ENCODE measurements around the gene RNF38.

The RNF38 gene

GRCh38 chr9:36442710-36443109 lies 42.6 kb upstream of the RNF38 start:
- no peak for ATAC-seq
- TF ChIP-seq ARNTL (CRISPR knock-in tag; IDR thresholded peaks at IDR 0.05; ENCODE audit: borderline replicate concordance, low read depth) = no peak
- no peak for TF ChIP-seq ZC3H10 (CRISPR knock-in tag; IDR thresholded peaks at IDR 0.05)
- no peak for TF ChIP-seq RARB (CRISPR knock-in tag; IDR thresholded peaks at IDR 0.05)
- no peak for TF ChIP-seq ISL1 (CRISPR knock-in tag; IDR thresholded peaks at IDR 0.05)
- TF ChIP-seq ZNF8 (CRISPR knock-in tag; IDR thresholded peaks at IDR 0.05) = no peak
- no peak for TF ChIP-seq TSHZ2 (CRISPR knock-in tag; IDR thresholded peaks at IDR 0.05)
- no peak for TF ChIP-seq OSR1 (CRISPR knock-in tag; IDR thresholded peaks at IDR 0.05)
- TF ChIP-seq GLIS3 (CRISPR knock-in tag; IDR thresholded peaks at IDR 0.05) = no peak
- TF ChIP-seq TOX (CRISPR knock-in tag; IDR thresholded peaks at IDR 0.05; ENCODE audit: borderline replicate concordance) = no peak
- TF ChIP-seq, protein P1, sequence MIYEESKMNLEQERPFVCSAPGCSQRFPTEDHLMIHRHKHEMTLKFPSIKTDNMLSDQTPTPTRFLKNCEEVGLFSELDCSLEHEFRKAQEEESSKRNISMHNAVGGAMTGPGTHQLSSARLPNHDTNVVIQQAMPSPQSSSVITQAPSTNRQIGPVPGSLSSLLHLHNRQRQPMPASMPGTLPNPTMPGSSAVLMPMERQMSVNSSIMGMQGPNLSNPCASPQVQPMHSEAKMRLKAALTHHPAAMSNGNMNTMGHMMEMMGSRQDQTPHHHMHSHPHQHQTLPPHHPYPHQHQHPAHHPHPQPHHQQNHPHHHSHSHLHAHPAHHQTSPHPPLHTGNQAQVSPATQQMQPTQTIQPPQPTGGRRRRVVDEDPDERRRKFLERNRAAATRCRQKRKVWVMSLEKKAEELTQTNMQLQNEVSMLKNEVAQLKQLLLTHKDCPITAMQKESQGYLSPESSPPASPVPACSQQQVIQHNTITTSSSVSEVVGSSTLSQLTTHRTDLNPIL (CRISPR knock-in tag; IDR thresholded peaks at IDR 0.05; ENCODE audit: low read depth) = no peak
- no peak for TF ChIP-seq ZFP30 (CRISPR knock-in tag; IDR thresholded peaks at IDR 0.05)
- TF ChIP-seq ZNF565 (CRISPR knock-in tag; conservative IDR thresholded peaks at IDR 0.05; ENCODE audit: low read depth) = no peak
- no peak for TF ChIP-seq PATZ1 (CRISPR knock-in tag; IDR thresholded peaks at IDR 0.05; ENCODE audit: borderline replicate concordance)
- TF ChIP-seq PPARA (CRISPR knock-in tag; IDR thresholded peaks at IDR 0.05; ENCODE audit: borderline replicate concordance) = no peak
- no peak for TF ChIP-seq TCF4 (CRISPR knock-in tag; IDR thresholded peaks at IDR 0.05; ENCODE audit: borderline replicate concordance)

DNA sequence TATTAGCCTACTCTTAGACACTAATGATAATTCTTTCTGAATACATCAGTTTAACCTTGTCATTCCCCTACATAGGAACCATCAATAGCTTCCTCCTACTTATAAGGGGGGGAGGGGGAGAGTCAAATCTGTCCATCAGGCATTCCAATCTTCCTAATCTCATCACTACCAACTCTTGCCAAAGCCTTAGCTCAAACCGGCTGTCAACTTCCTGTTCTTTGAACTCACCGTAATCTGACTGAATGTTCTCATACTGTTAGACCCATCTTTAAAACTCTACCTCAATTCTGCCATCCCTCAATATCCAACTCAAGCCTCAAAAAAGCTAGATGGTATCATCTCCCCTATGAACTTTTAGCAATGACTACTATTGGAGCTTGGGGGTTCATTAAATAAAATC lies 41.9 kb upstream of the RNF38 start:
- no peak for ATAC-seq
- no peak for TF ChIP-seq ZFP3 (CRISPR knock-in tag; IDR thresholded peaks at IDR 0.05)
- no peak for TF ChIP-seq SNAI2 (CRISPR knock-in tag; IDR thresholded peaks at IDR 0.05)
- no peak for TF ChIP-seq CSDC2 (CRISPR knock-in tag; IDR thresholded peaks at IDR 0.05)
- no peak for TF ChIP-seq BACH2 (CRISPR knock-in tag; IDR thresholded peaks at IDR 0.05; ENCODE audit: borderline replicate concordance)
- TF ChIP-seq OSR1 (CRISPR knock-in tag; IDR thresholded peaks at IDR 0.05) = no peak
- TF ChIP-seq ZNF565 (CRISPR knock-in tag; conservative IDR thresholded peaks at IDR 0.05; ENCODE audit: low read depth) = no peak
- TF ChIP-seq PATZ1 (CRISPR knock-in tag; IDR thresholded peaks at IDR 0.05; ENCODE audit: borderline replicate concordance) = no peak
- TF ChIP-seq, protein P1 (CRISPR knock-in tag; IDR thresholded peaks at IDR 0.05; ENCODE audit: low read depth) = no peak
- no peak for TF ChIP-seq TOX (CRISPR knock-in tag; IDR thresholded peaks at IDR 0.05; ENCODE audit: borderline replicate concordance)
- TF ChIP-seq ISL1 (CRISPR knock-in tag; IDR thresholded peaks at IDR 0.05) = no peak

- ATAC-seq = no peak
- TF ChIP-seq CSDC2 (CRISPR knock-in tag; IDR thresholded peaks at IDR 0.05) = no peak
- TF ChIP-seq ZNF8 (CRISPR knock-in tag; IDR thresholded peaks at IDR 0.05) = no peak
- no peak for TF ChIP-seq TSHZ2 (CRISPR knock-in tag; IDR thresholded peaks at IDR 0.05)
- TF ChIP-seq GLIS3 (CRISPR knock-in tag; IDR thresholded peaks at IDR 0.05) = no peak
- TF ChIP-seq ZC3H10 (CRISPR knock-in tag; IDR thresholded peaks at IDR 0.05) = no peak
- no peak for TF ChIP-seq PATZ1 (CRISPR knock-in tag; IDR thresholded peaks at IDR 0.05; ENCODE audit: borderline replicate concordance)
- no peak for TF ChIP-seq TCF4 (CRISPR knock-in tag; IDR thresholded peaks at IDR 0.05; ENCODE audit: borderline replicate concordance)
- TF ChIP-seq ISL1 (CRISPR knock-in tag; IDR thresholded peaks at IDR 0.05) = no peak
Observed at GRCh38 chr9:36438536-36439236, 38.6 kb upstream of the RNF38 start.

All from SK-N-SH treated with all-trans-retinoic acid at 6 μM for 48 hours (cell line).